Measurements from ENCODE around the gene GABRP. TPM values are rescaled to one million over a fixed set of nuclear protein-coding genes. Genes with fewer than 3 reads are reported as not detected.

Gene GABRP
- polyA plus RNA-seq, 1 of the 3 experiments (the other 2 are of a cell fraction) = 0.03 TPM

- Histone ChIP-seq H4K20me1 (ENCODE audit: insufficient read depth) (no peaks in the 10 kb centered on the region), H3K4me2 (no peak overlapping the region), H3K4me3 (ENCODE audit: low read depth in 2 of 2, low read length in 1 of 2) (no peak overlapping the region), H3K27ac (ENCODE audit: low read depth in 2 of 2, low read length in 1 of 2) (no peak overlapping the region), H3K9ac (no peak overlapping the region), H3K4me1 (ENCODE audit: control insufficient read depth in 1 of 2, insufficient read depth in 2 of 2, low read depth in 1 of 2, low read length in 1 of 2) (no peaks in the 10 kb centered on the region), H3K9me3 (no peaks in the 10 kb centered on the region), H3K79me2 (ENCODE audit: insufficient read depth) (no peaks in the 10 kb centered on the region), H3F3A (replicated peaks; ENCODE audit: insufficient read depth) (no peaks in the 10 kb centered on the region), H2AFZ (ENCODE audit: low read depth) (no peak overlapping the region), H3K9me2 (no peaks in the 10 kb centered on the region), H3K27me3 (ENCODE audit: insufficient read depth) (no peaks in the 10 kb centered on the region), H3K36me3 (replicated peaks in 1 of 2; ENCODE audit: control insufficient read depth in 1 of 2, insufficient read depth in 2 of 2, low read length in 1 of 2) (no peaks in the 10 kb centered on the region)
- 67% methylated on average over 5 of the region's 5 CpGs for WGBS (ENCODE audit: low lambda C conversion rate)
- CTCF ChIA-PET = no interaction called here
- DNase-seq = no peak
- POLR2A ChIA-PET = no interaction called here
- TF ChIP-seq JUND (IDR thresholded peaks at IDR 0.05) = no peak
- no peak for TF ChIP-seq MAX (IDR thresholded peaks at IDR 0.05; ENCODE audit: low read depth)
- no peak for TF ChIP-seq TCF12 (IDR thresholded peaks at IDR 0.05)
- no peak for TF ChIP-seq POLR2AphosphoS5 (IDR thresholded peaks at IDR 0.05; ENCODE audit: low read depth, low read length)
- TF ChIP-seq MXI1 (IDR thresholded peaks at IDR 0.05; ENCODE audit: low read depth, low read length) = no peak
- TF ChIP-seq YY1 (IDR thresholded peaks at IDR 0.05; ENCODE audit: low read depth) = no peak
- no peak for TF ChIP-seq EZH2phosphoT487 (IDR thresholded peaks at IDR 0.05; ENCODE audit: borderline replicate concordance, low read depth)
- no peak for TF ChIP-seq SMC3 (IDR thresholded peaks at IDR 0.05; ENCODE audit: low read depth, low read length)
- TF ChIP-seq GATA2 (CRISPR knock-in tag; IDR thresholded peaks at IDR 0.05) = no peak
- no peak for TF ChIP-seq REST (IDR thresholded peaks at IDR 0.05; ENCODE audit: low read depth, low read length)
- no peak for TF ChIP-seq FOXJ3 (CRISPR knock-in tag; IDR thresholded peaks at IDR 0.05)
- TF ChIP-seq EP300 (IDR thresholded peaks at IDR 0.05; ENCODE audit: borderline replicate concordance in 1 of 2, low read depth in 1 of 2, low read length in 1 of 2) = no peak
- TF ChIP-seq CHD2 (IDR thresholded peaks at IDR 0.05; ENCODE audit: low read length, partially characterized antibody) = no peak
Measured at GRCh38 chr5:170848033-170848432, 64.5 kb downstream of the GABRP start.

GRCh38 chr5:170849374-170849773, 65.8 kb downstream of the GABRP start:
- Histone ChIP-seq H3K4me3 (ENCODE audit: low read depth in 2 of 2, low read length in 1 of 2) (no peak overlapping the region), H3K4me1 (ENCODE audit: control insufficient read depth in 1 of 2, insufficient read depth in 2 of 2, low read depth in 1 of 2, low read length in 1 of 2) (no peaks in the 10 kb centered on the region), H3K9me3 (no peaks in the 10 kb centered on the region), H3K27ac (ENCODE audit: low read depth in 2 of 2, low read length in 1 of 2) (no peak overlapping the region), H3K9me2 (no peaks in the 10 kb centered on the region), H3K27me3 (ENCODE audit: insufficient read depth) (no peaks in the 10 kb centered on the region), H3K36me3 (replicated peaks in 1 of 2; ENCODE audit: control insufficient read depth in 1 of 2, insufficient read depth in 2 of 2, low read length in 1 of 2) (no peaks in the 10 kb centered on the region), H3K4me2 (no peak overlapping the region), H3K79me2 (ENCODE audit: insufficient read depth) (no peaks in the 10 kb centered on the region), H2AFZ (ENCODE audit: low read depth) (no peak overlapping the region), H3K9ac (no peak overlapping the region), H4K20me1 (ENCODE audit: insufficient read depth) (no peaks in the 10 kb centered on the region), H3F3A (replicated peaks; ENCODE audit: insufficient read depth) (no peaks in the 10 kb centered on the region)
- no peak for DNase-seq
- TF ChIP-seq CHD2 (IDR thresholded peaks at IDR 0.05; ENCODE audit: low read length, partially characterized antibody) = no peak
- TF ChIP-seq FOXJ3 (CRISPR knock-in tag; IDR thresholded peaks at IDR 0.05) = no peak
- TF ChIP-seq TAF1 (IDR thresholded peaks at IDR 0.05; ENCODE audit: borderline replicate concordance, low read depth, low read length) = no peak
- WGBS (ENCODE audit: low lambda C conversion rate) = 42% methylated on average over 2 of the region's 2 CpGs
- POLR2A ChIA-PET = no interaction called here
- CTCF ChIA-PET = no interaction called here

Data from SK-N-SH (cell line).